ENCODE results near the gene TRAF2. TPM values are rescaled to one million over a fixed set of nuclear protein-coding genes. Genes with fewer than 3 reads are reported as not detected.

TRAF2 gene
- total RNA-seq, 1 experiment from 2014 or later, result 8.1 TPM

GRCh38 chr9:136847088-136847825, 39.1 kb upstream of the TRAF2 start:
- DNase-seq (ENCODE audit: low spot score), result no peak

GRCh38 chr9:136847826-136848392, 38.4 kb upstream of the TRAF2 start:
- DNase-seq (ENCODE audit: low spot score), result peak; percentile 56

- no peak for DNase-seq (ENCODE audit: low spot score)
These were observed 37.8 kb upstream of the TRAF2 start for GRCh38 chr9:136848393-136849037.

- peak; percentile 98 for DNase-seq (ENCODE audit: low spot score)
These were observed 37.0 kb upstream of the TRAF2 start, which contains the start of gene PHPT1 for GRCh38 chr9:136849038-136849959. PHPT1 (plus strand) TSS chr9:136849409; CDS start chr9:136849431, 22 bp downstream.

- no peak for DNase-seq (ENCODE audit: low spot score)
These were observed 36.1 kb upstream of the TRAF2 start for GRCh38 chr9:136849960-136850865.

- no peak for DNase-seq (ENCODE audit: low spot score)
These were observed 35.2 kb upstream of the TRAF2 start for GRCh38 chr9:136850866-136851775.

GRCh38 chr9:136851941-136852663, 34.2 kb upstream of the TRAF2 start, which contains the start of gene MAMDC4:
MAMDC4 (plus strand) TSS chr9:136852346; CDS start chr9:136852417, 71 bp downstream.
- no peak for DNase-seq (ENCODE audit: low spot score)

- no peak for DNase-seq (ENCODE audit: low spot score)
These were observed 33.4 kb upstream of the TRAF2 start for GRCh38 chr9:136852664-136853595.

GRCh38 chr9:136853596-136854112, 32.7 kb upstream of the TRAF2 start:
- no peak for DNase-seq (ENCODE audit: low spot score)

GRCh38 chr9:136854113-136854841, 32.0 kb upstream of the TRAF2 start:
- DNase-seq (ENCODE audit: low spot score), result no peak

GRCh38 chr9:136854842-136855460, 31.4 kb upstream of the TRAF2 start:
- no peak for DNase-seq (ENCODE audit: low spot score)

GRCh38 chr9:136855461-136856078, 30.7 kb upstream of the TRAF2 start:
- DNase-seq (ENCODE audit: low spot score), result no peak

GRCh38 chr9:136856079-136856476, 30.2 kb upstream of the TRAF2 start:
- no peak for DNase-seq (ENCODE audit: low spot score)

GRCh38 chr9:136856541-136857141, 29.7 kb upstream of the TRAF2 start:
- DNase-seq (ENCODE audit: low spot score), result no peak

GRCh38 chr9:136857166-136857565, 29.1 kb upstream of the TRAF2 start:
- no peak for DNase-seq (ENCODE audit: low spot score)

Data from H4 (cell line).